ENCODE measurements around the gene PCGF3. TPM values are rescaled to one million over a fixed set of nuclear protein-coding genes. Genes with fewer than 3 reads are reported as not detected.

PCGF3 gene
- total RNA-seq, 1 experiment from 2014 or later = 66.3 TPM

GRCh38 chr4:734951-735350 lies 29.3 kb downstream of the PCGF3 start:
- Histone ChIP-seq H3K4me2 (ENCODE audit: low read length) (no peak overlapping the region), H3K9me3 (ENCODE audit: control insufficient read depth in 1 of 2, insufficient read depth in 1 of 2, low read depth in 1 of 2, low read length in 2 of 2) (no peaks in the 10 kb centered on the region), H3K36me3 (ENCODE audit: control insufficient read depth in 1 of 2, insufficient read depth in 2 of 2, low read length in 2 of 2) (peaks cover 16 to 35% of the 10 kb centered on the region in 2 experiments), H3K9ac (ENCODE audit: low read length) (no peak overlapping the region), H3K27me3 (ENCODE audit: insufficient read depth, low read length) (no peaks in the 10 kb centered on the region), H2AFZ (ENCODE audit: low read depth, low read length, poor library complexity, severe bottlenecking) (no peak overlapping the region), H3K79me2 (ENCODE audit: insufficient read depth, low read length) (no peaks in the 10 kb centered on the region), H4K20me1 (ENCODE audit: insufficient read depth) (no peaks in the 10 kb centered on the region), H3K27ac (ENCODE audit: low read depth, low read length) (no peak overlapping the region), H3K4me3 (replicated peaks in 1 of 2; ENCODE audit: low read depth in 1 of 2, low read length in 2 of 2) (no peak overlapping the region), H3K9me2 (ENCODE audit: insufficient read depth) (no peaks in the 10 kb centered on the region), H3K4me1 (ENCODE audit: control insufficient read depth in 1 of 2, insufficient read depth in 2 of 2, low read length in 2 of 2) (no peaks in the 10 kb centered on the region)
- ChIA-PET POLR2A (no interaction called here), CTCF (no interaction called here), RAD21 (ENCODE audit: low non-redundant PET in 1 of 2, low total read pairs in 2 of 2, uncharacterized antibody in 2 of 2, unreplicated experiment in 2 of 2) (no interaction called here)
- intact Hi-C loops (cut with micrococcal nuclease) = no loop called here
- DNase-seq (ENCODE audit: low read depth, low spot score) (no peak), ATAC-seq (no peak)
- BruUV-seq (replicated peaks) = no TSS peak
- TF ChIP-seq, protein P1, sequence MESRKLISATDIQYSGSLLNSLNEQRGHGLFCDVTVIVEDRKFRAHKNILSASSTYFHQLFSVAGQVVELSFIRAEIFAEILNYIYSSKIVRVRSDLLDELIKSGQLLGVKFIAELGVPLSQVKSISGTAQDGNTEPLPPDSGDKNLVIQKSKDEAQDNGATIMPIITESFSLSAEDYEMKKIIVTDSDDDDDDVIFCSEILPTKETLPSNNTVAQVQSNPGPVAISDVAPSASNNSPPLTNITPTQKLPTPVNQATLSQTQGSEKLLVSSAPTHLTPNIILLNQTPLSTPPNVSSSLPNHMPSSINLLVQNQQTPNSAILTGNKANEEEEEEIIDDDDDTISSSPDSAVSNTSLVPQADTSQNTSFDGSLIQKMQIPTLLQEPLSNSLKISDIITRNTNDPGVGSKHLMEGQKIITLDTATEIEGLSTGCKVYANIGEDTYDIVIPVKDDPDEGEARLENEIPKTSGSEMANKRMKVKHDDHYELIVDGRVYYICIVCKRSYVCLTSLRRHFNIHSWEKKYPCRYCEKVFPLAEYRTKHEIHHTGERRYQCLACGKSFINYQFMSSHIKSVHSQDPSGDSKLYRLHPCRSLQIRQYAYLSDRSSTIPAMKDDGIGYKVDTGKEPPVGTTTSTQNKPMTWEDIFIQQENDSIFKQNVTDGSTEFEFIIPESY (IDR thresholded peaks at IDR 0.05; ENCODE audit: extremely low read depth, insufficient replicate concordance, low read length) = no peak
- TF ChIP-seq RAD21 (IDR thresholded peaks at IDR 0.05; ENCODE audit: low read depth) = no peak
- no peak for TF ChIP-seq REST (IDR thresholded peaks at IDR 0.05; ENCODE audit: low read depth)
- TF ChIP-seq CEBPB (IDR thresholded peaks at IDR 0.05; ENCODE audit: low read depth) = no peak
- no peak for TF ChIP-seq SRF (IDR thresholded peaks at IDR 0.05; ENCODE audit: low read depth)
- TF ChIP-seq EZH2phosphoT487 (IDR thresholded peaks at IDR 0.05; ENCODE audit: borderline replicate concordance) = no peak
- no peak for TF ChIP-seq EZH2 (IDR thresholded peaks at IDR 0.05)
- TF ChIP-seq JUND (IDR thresholded peaks at IDR 0.05) = no peak
- TF ChIP-seq, protein P2, sequence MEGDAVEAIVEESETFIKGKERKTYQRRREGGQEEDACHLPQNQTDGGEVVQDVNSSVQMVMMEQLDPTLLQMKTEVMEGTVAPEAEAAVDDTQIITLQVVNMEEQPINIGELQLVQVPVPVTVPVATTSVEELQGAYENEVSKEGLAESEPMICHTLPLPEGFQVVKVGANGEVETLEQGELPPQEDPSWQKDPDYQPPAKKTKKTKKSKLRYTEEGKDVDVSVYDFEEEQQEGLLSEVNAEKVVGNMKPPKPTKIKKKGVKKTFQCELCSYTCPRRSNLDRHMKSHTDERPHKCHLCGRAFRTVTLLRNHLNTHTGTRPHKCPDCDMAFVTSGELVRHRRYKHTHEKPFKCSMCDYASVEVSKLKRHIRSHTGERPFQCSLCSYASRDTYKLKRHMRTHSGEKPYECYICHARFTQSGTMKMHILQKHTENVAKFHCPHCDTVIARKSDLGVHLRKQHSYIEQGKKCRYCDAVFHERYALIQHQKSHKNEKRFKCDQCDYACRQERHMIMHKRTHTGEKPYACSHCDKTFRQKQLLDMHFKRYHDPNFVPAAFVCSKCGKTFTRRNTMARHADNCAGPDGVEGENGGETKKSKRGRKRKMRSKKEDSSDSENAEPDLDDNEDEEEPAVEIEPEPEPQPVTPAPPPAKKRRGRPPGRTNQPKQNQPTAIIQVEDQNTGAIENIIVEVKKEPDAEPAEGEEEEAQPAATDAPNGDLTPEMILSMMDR (IDR thresholded peaks at IDR 0.05 in 2 of 3, conservative IDR thresholded peaks at IDR 0.05 in 1 of 3; ENCODE audit: borderline replicate concordance in 1 of 3, insufficient read depth in 1 of 3, low read depth in 2 of 3, low read length in 2 of 3) = no peak
- TF ChIP-seq POLR2AphosphoS5 (IDR thresholded peaks at IDR 0.05; ENCODE audit: low read depth, low read length) = no peak
- TF ChIP-seq FOSL1 (IDR thresholded peaks at IDR 0.05; ENCODE audit: low read depth) = no peak
- no peak for TF ChIP-seq YY1 (IDR thresholded peaks at IDR 0.05; ENCODE audit: extremely low read depth, insufficient replicate concordance, low read depth, low read length)
- no peak for TF ChIP-seq SP1 (IDR thresholded peaks at IDR 0.05; ENCODE audit: low read depth)
- TF ChIP-seq EGR1 (IDR thresholded peaks at IDR 0.05; ENCODE audit: low read depth) = no peak
- TF ChIP-seq ELF1 (IDR thresholded peaks at IDR 0.05; ENCODE audit: borderline replicate concordance, low read depth) = no peak
- TF ChIP-seq POLR2A (IDR thresholded peaks at IDR 0.05; ENCODE audit: borderline replicate concordance, extremely low read depth, insufficient read depth, insufficient read length) = no peak
- TF ChIP-seq SIN3A (IDR thresholded peaks at IDR 0.05; ENCODE audit: low read depth) = no peak
- TF ChIP-seq, protein P3, sequence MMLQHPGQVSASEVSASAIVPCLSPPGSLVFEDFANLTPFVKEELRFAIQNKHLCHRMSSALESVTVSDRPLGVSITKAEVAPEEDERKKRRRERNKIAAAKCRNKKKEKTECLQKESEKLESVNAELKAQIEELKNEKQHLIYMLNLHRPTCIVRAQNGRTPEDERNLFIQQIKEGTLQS (IDR thresholded peaks at IDR 0.05) = no peak
- no peak for TF ChIP-seq MAX (IDR thresholded peaks at IDR 0.05)
- TF ChIP-seq CBX3 (IDR thresholded peaks at IDR 0.05; ENCODE audit: low read depth) = no peak
